ENCODE results near the gene LMO2.

LMO2 gene

DNA sequence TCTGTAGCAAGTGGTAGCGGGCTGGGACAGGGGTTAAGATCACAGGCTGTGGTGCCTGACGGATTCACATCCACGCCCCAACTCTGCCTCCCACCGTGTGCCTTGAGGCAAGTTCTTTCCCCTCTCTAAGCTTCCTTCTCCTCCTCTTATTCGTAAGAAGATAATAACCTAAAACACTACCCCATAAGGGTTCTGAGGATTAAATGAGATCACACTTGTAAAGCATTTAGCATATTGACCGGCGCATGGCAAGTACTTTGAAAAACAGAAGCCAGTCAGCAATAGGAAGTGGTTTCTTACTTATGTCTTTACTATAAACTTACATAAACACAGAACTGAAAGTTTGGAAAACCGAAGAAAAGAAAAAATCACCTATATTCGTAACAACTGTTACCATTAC, 15.5 kb upstream of the LMO2 start:
- ATAC-seq: no peak
- TF ChIP-seq RARB (CRISPR knock-in tag; IDR thresholded peaks at IDR 0.05): no peak
- no peak for TF ChIP-seq PPARA (CRISPR knock-in tag; IDR thresholded peaks at IDR 0.05; ENCODE audit: borderline replicate concordance)
- TF ChIP-seq GLIS3 (CRISPR knock-in tag; IDR thresholded peaks at IDR 0.05): no peak
- TF ChIP-seq OSR1 (CRISPR knock-in tag; IDR thresholded peaks at IDR 0.05): no peak
- no peak for TF ChIP-seq ISL1 (CRISPR knock-in tag; IDR thresholded peaks at IDR 0.05)
- TF ChIP-seq ZC3H10 (CRISPR knock-in tag; IDR thresholded peaks at IDR 0.05): no peak

- ATAC-seq: no peak
- TF ChIP-seq ZFP30 (CRISPR knock-in tag; IDR thresholded peaks at IDR 0.05) (no peak), ZNF565 (CRISPR knock-in tag; conservative IDR thresholded peaks at IDR 0.05; ENCODE audit: low read depth) (no peak), RARB (CRISPR knock-in tag; IDR thresholded peaks at IDR 0.05) (no peak), CREB5 (CRISPR knock-in tag; IDR thresholded peaks at IDR 0.05; ENCODE audit: low read depth) (no peak), PPARA (CRISPR knock-in tag; IDR thresholded peaks at IDR 0.05; ENCODE audit: borderline replicate concordance) (no peak), TCF4 (CRISPR knock-in tag; IDR thresholded peaks at IDR 0.05; ENCODE audit: borderline replicate concordance) (no peak), PATZ1 (CRISPR knock-in tag; IDR thresholded peaks at IDR 0.05; ENCODE audit: borderline replicate concordance) (no peak), ZNF70 (CRISPR knock-in tag; IDR thresholded peaks at IDR 0.05) (no peak), ISL1 (CRISPR knock-in tag; IDR thresholded peaks at IDR 0.05) (no peak)
Measured at GRCh38 chr11:33906484-33907186, 14.8 kb upstream of the LMO2 start.

GRCh38 chr11:33904102-33904501, 12.2 kb upstream of the LMO2 start:
- no peak for TF ChIP-seq ZFP3 (CRISPR knock-in tag; IDR thresholded peaks at IDR 0.05)
- no peak for TF ChIP-seq PPARA (CRISPR knock-in tag; IDR thresholded peaks at IDR 0.05; ENCODE audit: borderline replicate concordance)
- no peak for TF ChIP-seq PATZ1 (CRISPR knock-in tag; IDR thresholded peaks at IDR 0.05; ENCODE audit: borderline replicate concordance)
- no peak for TF ChIP-seq ISL1 (CRISPR knock-in tag; IDR thresholded peaks at IDR 0.05)
- no peak for TF ChIP-seq ZNF565 (CRISPR knock-in tag; conservative IDR thresholded peaks at IDR 0.05; ENCODE audit: low read depth)
- TF ChIP-seq TCF4 (CRISPR knock-in tag; IDR thresholded peaks at IDR 0.05; ENCODE audit: borderline replicate concordance): no peak
- TF ChIP-seq ZC3H10 (CRISPR knock-in tag; IDR thresholded peaks at IDR 0.05): no peak
- no peak for ATAC-seq

GRCh38 chr11:33900159-33900840, 8.4 kb upstream of the LMO2 start:
- no peak for ATAC-seq
- TF ChIP-seq ZFP30 (CRISPR knock-in tag; IDR thresholded peaks at IDR 0.05) (no peak), PPARA (CRISPR knock-in tag; IDR thresholded peaks at IDR 0.05; ENCODE audit: borderline replicate concordance) (no peak), ESRRG (CRISPR knock-in tag; IDR thresholded peaks at IDR 0.05) (no peak), CSRNP3 (CRISPR knock-in tag; IDR thresholded peaks at IDR 0.05) (no peak), ISL1 (CRISPR knock-in tag; IDR thresholded peaks at IDR 0.05) (no peak), ZNF8 (CRISPR knock-in tag; IDR thresholded peaks at IDR 0.05) (no peak), POU6F1 (CRISPR knock-in tag; IDR thresholded peaks at IDR 0.05; ENCODE audit: borderline replicate concordance, low read depth) (no peak), TCF4 (CRISPR knock-in tag; IDR thresholded peaks at IDR 0.05; ENCODE audit: borderline replicate concordance) (no peak), OSR1 (CRISPR knock-in tag; IDR thresholded peaks at IDR 0.05) (no peak), GLIS3 (CRISPR knock-in tag; IDR thresholded peaks at IDR 0.05) (no peak), CREB5 (CRISPR knock-in tag; IDR thresholded peaks at IDR 0.05; ENCODE audit: low read depth) (no peak), SNAI2 (CRISPR knock-in tag; IDR thresholded peaks at IDR 0.05) (no peak), ARNTL (CRISPR knock-in tag; IDR thresholded peaks at IDR 0.05; ENCODE audit: borderline replicate concordance, low read depth) (no peak), CSDC2 (CRISPR knock-in tag; IDR thresholded peaks at IDR 0.05) (no peak)
- TF ChIP-seq, protein P1, sequence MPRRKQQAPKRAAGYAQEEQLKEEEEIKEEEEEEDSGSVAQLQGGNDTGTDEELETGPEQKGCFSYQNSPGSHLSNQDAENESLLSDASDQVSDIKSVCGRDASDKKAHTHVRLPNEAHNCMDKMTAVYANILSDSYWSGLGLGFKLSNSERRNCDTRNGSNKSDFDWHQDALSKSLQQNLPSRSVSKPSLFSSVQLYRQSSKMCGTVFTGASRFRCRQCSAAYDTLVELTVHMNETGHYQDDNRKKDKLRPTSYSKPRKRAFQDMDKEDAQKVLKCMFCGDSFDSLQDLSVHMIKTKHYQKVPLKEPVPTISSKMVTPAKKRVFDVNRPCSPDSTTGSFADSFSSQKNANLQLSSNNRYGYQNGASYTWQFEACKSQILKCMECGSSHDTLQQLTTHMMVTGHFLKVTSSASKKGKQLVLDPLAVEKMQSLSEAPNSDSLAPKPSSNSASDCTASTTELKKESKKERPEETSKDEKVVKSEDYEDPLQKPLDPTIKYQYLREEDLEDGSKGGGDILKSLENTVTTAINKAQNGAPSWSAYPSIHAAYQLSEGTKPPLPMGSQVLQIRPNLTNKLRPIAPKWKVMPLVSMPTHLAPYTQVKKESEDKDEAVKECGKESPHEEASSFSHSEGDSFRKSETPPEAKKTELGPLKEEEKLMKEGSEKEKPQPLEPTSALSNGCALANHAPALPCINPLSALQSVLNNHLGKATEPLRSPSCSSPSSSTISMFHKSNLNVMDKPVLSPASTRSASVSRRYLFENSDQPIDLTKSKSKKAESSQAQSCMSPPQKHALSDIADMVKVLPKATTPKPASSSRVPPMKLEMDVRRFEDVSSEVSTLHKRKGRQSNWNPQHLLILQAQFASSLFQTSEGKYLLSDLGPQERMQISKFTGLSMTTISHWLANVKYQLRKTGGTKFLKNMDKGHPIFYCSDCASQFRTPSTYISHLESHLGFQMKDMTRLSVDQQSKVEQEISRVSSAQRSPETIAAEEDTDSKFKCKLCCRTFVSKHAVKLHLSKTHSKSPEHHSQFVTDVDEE (CRISPR knock-in tag; IDR thresholded peaks at IDR 0.05): no peak
